NCI-H2107 (cell line): ENCODE data around the gene TIAM2.

ENCODE experiments used
- DNase-seq: peaks from one replicate; lab custom pipeline; 2025; lab: John Stamatoyannopoulos, UW

The TIAM2 gene

DNA sequence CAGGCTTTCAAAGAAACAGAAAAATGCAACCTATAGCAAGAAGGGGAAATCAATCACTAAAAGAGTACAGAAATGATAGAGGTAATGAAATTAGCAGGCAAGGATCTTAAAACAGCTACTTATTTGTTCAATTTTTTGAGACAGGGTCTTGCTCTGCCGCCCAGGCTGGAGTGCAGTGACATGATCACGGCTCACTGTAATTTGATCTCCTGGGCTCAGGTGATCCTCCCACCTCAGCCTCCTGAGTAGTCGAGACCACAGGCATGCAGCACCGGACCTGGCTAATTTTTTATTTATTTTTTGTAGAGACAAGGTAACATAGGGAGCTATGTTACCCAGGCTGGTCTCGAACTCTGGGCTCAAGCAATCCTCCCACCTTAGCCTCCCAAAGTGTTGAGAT lies 297.6 kb downstream of the TIAM2 start:
- no peak for DNase-seq

DNA sequence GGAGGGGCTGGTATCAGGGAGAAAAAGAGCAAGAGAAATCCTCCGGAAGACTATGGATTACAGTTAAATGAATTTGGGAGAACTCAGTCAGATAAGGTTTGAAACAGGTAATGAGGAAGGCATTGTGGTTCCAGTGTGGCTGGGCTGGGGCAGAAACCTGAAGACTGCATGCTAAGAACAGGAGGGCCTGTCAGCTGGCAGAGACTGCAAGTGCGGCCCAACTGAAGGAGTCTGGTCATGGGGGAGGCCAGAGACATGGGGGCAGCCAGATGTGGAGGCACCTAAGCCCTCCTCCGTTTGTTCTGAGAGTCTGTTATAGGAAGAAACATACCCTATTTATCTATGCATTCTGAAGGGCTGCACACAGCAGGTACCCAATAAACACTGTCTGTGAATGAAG lies 302.6 kb downstream of the TIAM2 start:
- DNase-seq, result no peak

- DNase-seq, result no peak
Measured at GRCh38 chr6:155301867-155302266, 306.8 kb downstream of the TIAM2 start.

DNA sequence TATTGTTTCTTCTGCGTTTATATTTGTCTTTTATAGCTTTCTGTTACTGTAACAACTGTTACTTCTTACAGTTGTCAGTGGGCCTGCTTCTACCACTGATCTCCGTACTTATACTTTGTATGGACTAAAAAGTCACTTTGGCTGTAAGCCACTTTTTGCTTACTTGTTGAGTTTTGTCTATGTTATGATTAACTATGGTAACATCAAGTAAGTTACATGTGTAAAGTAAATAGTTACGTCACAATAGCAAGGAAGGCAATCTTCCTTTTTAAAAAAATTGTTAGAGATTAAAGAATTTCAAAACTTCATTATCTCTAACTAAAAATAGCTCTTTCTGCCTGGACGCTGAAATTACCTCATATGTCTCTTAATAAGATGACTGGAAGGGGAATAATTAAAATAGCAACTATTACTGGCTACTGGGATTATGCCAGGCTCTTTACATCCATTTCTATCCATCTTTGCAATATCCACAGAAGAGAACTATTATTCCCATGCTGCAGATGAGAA lies 308.3 kb downstream of the TIAM2 start:
- DNase-seq, result no peak

- DNase-seq, result no peak
Measured at GRCh38 chr6:155306958-155307357, 311.8 kb downstream of the TIAM2 start.
